ENCODE measurements around the gene ERV3-1. TPM values are rescaled to one million over a fixed set of nuclear protein-coding genes. Genes with fewer than 3 reads are reported as not detected.
"Not testable (repeated sequence)": the region's sequence is repeated elsewhere in the genome, so short reads cannot be mapped to it uniquely, and the experiment has no call there.

Gene ERV3-1, protein sequence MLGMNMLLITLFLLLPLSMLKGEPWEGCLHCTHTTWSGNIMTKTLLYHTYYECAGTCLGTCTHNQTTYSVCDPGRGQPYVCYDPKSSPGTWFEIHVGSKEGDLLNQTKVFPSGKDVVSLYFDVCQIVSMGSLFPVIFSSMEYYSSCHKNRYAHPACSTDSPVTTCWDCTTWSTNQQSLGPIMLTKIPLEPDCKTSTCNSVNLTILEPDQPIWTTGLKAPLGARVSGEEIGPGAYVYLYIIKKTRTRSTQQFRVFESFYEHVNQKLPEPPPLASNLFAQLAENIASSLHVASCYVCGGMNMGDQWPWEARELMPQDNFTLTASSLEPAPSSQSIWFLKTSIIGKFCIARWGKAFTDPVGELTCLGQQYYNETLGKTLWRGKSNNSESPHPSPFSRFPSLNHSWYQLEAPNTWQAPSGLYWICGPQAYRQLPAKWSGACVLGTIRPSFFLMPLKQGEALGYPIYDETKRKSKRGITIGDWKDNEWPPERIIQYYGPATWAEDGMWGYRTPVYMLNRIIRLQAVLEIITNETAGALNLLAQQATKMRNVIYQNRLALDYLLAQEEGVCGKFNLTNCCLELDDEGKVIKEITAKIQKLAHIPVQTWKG
- 1 to 10 TPM; 5.6 to 7.4 TPM for total RNA-seq
- long read RNA-seq, partial matches to known transcripts, result 0 of 1 reads
- long read RNA-seq, other reads (novel, unspliced or antisense), result 0 of 1 reads

GRCh38 chr7:65006094-65006992 is at the start of gene ERV3-1:
Gene ERV3-1, minus strand, starts transcription at chr7:65006687. Its CDS starts 13,661 bp downstream, at chr7:64993026.
- ATAC-seq (peak; percentile 100), DNase-seq (peak; percentile 94 to 98)
- intact Hi-C loops (cut with DNase I, micrococcal nuclease), result no loop called here

DNA sequence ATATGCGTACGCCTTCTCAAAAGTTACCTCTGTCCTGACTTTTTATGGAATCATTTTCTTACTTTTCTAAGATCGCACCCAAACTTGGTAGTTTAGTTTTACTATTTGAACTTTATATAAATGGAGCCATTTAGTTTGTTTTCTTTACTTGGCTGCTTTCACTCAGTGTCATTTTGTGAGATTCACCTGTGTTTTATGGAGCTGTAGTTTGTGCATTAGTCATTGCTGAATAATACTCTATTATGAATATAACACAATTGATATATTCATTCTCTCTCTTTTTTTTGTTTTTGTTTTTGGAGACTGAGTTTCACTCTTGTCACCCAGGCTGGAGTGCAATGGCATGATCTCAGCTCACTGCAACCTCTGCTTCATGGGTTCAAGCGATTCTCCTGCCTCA is 49.3 kb upstream of the ERV3-1 start:
- DNase-seq; intact Hi-C loops (cut with DNase I, micrococcal nuclease); ATAC-seq: not testable (repeated sequence)

DNA sequence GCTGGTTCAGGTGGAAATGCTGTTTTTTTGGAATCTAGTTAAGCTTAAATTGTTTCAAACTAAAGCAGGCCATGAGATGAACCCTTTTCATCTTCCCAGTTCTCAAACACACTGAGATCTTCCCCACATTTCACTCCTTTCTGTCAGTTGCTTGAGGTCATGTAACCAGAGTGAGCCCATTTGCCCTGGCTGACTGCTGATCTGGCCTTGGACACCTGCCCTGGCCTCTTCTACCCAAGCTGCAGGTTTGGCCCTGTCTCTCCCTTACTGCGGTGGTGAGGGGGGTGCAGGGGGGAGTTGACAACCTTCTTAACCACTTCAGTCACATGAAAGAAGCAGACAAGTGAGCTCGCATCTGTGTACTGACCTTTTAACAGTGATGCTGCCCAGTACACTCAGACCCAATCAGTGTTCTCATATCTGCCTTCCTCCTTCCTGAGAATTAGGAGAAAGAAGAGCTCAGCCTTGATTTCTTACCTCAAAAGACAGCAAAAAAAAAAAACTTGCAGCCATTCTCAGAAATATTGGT is 48.0 kb upstream of the ERV3-1 start:
- DNase-seq; intact Hi-C loops (cut with DNase I, micrococcal nuclease); ATAC-seq: not testable (repeated sequence)

DNA sequence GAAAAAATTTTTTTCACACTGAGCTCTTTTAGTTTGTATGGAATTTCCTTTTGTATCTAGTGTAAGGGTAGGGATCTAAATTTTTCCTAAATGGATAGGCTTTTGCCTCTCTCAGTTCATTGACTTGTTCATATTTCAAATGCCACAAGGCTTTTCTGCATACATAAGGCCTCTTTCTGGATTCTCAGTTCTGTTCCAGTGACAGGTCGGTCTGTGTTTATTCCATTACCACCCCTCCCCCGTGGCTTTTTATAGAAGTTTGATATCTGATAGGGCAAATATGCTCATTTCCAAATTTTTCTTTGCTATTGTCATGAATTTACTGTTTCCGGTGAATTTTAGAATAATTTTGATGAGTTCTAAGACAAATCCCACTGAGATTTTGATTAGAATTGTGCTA is 45.2 kb upstream of the ERV3-1 start:
- intact Hi-C loops (cut with DNase I, micrococcal nuclease); DNase-seq; ATAC-seq: not testable (repeated sequence)

- DNase-seq; ATAC-seq; intact Hi-C loops (cut with DNase I, micrococcal nuclease): not testable (repeated sequence)
Observed at GRCh38 chr7:65051139-65051538, 44.7 kb upstream of the ERV3-1 start.

DNA sequence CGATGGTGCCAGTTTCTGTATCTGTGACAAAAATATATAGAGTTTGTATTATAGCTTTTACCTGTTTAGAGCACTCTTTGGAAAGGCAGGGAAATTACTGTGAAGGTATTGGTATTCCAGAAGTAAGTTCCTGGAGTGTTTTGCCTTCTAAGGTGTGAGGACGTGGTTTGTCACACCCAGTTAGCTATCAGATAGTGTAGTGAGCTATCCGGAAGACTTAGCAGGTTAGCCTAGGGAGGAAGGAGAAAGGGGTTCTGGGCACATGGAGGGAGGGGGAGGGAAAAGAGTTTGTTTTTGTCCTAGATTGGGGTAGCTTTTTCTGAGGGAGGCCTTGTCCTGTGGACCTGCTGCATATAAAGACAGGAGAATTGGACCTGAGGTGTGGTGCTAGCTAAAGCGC is 39.8 kb upstream of the ERV3-1 start:
- intact Hi-C loops (cut with DNase I, micrococcal nuclease); DNase-seq: not testable (repeated sequence)
- ATAC-seq, result peak; percentile 65

DNA sequence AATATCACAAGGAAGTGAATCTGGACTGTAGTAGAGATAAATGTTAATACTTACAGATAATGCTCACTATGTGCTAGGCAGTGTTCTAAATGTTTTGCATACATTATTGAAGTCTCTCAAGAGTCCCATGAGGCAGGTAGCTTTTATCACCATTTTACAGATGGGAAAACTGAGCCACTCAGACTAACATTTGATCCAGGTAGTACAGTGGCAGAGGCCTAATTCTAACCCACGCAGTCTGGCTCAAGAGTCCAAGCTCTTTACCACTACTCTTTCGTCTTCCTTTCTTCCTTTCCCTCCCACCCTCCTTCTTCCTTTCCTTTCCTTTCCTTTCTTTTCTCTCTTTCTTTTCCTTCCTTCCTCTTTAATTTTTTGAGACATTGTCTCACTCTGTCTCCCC is 39.1 kb upstream of the ERV3-1 start:
- DNase-seq; intact Hi-C loops (cut with DNase I, micrococcal nuclease); ATAC-seq: not testable (repeated sequence)

- intact Hi-C loops (cut with DNase I, micrococcal nuclease), result not testable (repeated sequence)
- ATAC-seq, result peak; percentile 46
Observed at GRCh38 chr7:65038767-65039166, 32.3 kb upstream of the ERV3-1 start.

DNA sequence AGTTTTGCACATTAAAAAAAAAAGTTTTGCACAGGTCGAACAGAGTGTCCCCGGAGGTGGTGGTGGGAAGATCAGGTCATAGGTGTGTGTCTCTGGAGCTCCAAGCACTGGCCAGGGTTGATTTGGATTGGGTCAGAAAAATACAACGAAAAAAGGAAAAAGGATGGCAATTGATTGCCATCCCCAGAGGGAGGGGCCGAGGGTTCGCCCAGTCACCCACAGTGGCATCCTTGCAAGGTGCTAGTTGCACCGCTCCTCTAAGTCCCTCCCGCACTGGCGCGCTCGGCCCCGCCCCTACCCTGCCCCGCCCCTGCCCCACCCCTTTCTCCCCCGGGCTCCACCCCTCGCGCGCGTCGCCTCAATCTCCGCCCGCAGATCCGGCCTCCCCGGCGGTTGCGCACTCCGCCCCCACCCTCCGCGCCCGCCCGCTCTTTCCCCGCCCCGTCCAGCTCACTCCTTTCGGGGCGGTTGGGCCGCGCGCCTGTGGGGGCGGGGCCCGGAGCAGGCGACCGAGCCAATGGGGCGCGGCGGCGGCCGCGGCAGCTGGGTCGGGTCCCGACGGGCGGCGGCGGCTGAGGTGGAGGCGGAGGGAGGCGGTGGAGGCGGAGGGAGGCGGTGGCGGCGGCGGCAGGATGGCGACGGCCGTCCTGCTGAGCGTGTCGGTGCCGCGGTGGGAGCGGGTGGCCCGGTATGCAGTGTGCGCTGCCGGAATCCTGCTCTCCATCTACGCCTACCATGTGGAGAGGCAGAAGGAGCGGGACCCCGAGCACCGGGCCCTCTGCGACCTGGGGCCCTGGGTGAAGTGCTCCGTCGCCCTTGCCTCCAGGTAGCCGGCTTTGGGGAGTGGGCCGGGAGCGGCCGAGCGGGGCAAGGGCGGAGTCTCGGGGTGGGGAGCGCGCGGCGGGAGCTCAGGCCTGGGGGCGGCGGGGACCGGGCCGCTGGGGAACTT is 31.5 kb upstream of the ERV3-1 start:
- ATAC-seq (peak; percentile 92), DNase-seq (peak; percentile 92 to 93)
- intact Hi-C loops (cut with DNase I, micrococcal nuclease), result no loop called here

More at GRCh38 chr7:65038767-65039166, 32.3 kb upstream of the ERV3-1 start:
- DNase-seq, result peak; percentile 36 to 60

DNA sequence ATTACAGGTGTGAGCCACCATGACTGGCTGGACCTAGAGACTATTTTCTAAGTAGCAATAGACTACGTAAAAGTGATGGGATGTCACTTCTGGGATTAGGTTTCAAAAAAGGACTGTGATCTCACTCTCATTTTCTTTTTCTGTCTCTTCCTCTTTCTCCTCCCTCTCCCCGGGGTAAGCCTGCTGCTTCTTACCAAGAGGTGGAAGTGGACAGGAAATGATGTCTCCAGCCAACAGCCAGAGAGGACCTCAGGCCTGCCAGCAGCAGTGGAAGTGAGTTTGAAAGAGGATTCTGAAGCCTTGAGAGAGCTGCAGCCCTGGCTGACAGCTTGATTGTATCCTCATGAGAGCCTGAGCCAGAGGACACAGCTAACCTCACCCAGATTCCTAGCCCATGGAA is 30.0 kb upstream of the ERV3-1 start:
- ATAC-seq; intact Hi-C loops (cut with DNase I, micrococcal nuclease): not testable (repeated sequence)
- peak in 1 of 2 donors; percentile 38 for DNase-seq

DNA sequence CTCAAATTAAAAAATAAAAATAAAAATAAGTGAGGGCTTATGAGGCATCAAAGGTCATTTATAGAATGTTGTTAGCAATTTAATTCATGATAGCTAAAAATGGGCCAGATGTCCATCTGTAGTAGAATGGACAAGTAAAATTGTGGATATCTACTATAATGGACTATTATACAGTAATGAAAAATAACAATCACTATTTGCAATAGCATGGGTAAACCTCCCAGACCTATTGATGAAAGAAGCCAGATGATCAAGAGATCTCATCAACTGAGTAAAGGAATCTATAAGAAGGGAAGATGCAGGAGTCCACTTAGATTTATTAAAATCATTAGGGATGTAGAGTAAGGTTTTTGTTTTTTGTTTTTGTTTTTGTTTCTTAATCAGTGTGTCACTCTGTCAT is 29.0 kb upstream of the ERV3-1 start:
- ATAC-seq; intact Hi-C loops (cut with DNase I, micrococcal nuclease); DNase-seq: not testable (repeated sequence)

DNA sequence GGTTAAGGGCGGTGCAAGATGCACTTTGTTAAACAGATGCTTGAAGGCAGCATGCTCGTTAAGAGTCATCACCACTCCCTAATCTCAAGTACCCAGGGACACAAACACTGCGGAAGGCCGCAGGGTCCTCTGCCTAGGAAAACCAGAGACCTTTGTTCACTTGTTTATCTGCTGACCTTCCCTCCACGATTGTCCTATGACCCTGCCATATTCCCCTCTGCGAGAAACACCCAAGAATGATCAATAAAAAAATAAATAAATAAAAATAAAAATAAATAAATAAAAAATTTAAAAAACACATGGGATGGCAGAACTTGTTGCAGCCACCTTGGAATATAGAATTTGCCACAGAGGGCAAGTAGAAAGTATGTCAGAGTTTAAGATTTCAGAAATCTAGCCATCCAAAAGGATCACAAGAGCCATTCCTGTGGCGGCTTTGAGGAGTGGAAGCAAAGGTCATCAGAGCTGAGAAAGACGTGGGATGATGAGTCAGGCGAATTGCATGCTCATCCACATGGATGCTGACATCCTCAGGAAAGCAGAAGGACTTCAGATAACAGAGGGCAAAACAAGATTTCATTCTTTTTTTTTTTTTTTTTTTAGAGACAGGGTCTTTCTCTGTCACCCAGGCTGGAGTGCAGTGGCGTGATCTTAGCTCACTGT is 27.8 kb upstream of the ERV3-1 start:
- ATAC-seq; intact Hi-C loops (cut with DNase I, micrococcal nuclease); DNase-seq: not testable (repeated sequence)

DNA sequence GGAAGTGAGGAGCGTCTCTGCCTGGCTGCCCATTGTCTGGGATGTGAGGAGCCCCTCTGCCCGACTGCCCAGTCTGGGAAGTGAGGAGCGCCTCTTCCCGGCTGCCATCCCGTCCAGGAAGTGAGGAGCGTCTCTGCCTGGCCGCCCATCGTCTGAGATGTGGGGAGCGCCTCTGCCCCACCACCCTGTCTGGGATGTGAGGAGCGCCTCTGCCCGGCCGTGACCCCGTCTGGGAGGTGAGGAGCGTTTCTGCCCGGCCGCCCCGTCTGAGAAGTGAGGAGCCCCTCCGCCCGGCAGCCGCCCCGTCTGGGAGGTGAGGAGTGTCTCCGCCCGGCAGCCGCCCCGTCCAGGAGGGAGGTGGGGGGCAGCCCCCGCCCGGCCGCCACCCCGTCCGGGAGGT is 26.9 kb upstream of the ERV3-1 start:
- not testable (repeated sequence) for DNase-seq, ATAC-seq

DNA sequence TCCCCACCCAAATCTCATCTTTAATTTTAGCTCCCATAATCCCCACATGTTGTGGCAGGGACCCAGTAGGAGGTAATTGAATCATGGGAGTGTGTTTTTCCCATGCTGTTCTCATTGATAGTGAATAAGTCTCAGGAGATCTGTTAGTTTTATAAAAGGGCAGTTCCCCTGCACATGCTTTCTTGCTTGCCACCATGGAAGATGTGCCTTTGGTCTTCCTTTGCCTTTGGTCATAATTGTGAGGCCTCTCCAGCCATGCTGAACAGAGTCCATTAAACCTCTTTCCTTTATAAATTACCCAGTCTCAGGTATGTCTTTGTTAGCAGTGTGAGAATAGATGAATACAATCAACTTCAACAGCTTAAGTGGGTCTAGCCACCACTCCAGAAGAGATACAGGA is 18.5 kb upstream of the ERV3-1 start:
- ATAC-seq; DNase-seq; intact Hi-C loops (cut with DNase I, micrococcal nuclease): not testable (repeated sequence)

More for the DNA sequence above, 26.9 kb upstream of the ERV3-1 start:
- intact Hi-C loops (cut with DNase I, micrococcal nuclease), result not testable (repeated sequence)

DNA sequence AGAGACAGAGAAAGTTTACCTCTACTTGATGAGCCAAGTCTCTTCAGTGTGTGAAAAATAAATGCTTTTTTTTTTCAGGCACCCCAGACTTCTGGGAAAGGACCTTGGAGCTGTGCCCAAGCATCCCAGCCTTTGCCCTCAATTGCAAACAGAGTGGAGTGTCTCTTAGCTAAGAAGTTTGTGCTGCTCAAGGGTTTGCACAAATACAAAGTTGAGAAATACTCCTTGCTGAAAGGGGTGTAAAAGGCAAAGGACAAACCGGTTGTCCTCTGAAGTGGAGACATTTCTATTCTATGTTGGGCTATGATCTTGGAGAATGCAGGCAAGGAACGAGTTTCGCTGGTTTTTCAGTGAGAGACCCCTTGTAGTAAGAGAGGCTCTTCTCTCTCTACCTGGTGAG is 14.5 kb upstream of the ERV3-1 start:
- ATAC-seq; intact Hi-C loops (cut with DNase I, micrococcal nuclease); DNase-seq: not testable (repeated sequence)

DNA sequence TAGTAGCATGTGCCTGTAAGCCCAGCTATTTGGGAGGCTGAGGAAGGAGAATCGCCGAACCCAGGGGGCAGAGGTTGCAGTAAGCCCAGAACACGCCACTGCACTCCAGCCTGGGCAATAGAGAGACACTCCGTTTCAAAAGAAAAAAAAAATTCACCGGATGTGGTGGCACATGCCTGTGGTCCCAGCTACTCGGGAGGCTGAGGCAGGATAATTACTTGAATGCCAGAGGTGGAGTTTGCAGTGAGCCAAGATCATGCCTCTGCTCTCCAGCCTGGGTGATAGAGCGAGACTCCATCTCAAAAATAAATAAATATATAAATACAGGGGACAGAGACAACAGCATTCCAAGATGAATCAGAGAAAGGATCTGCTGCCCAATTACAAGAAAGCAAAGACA is 3.4 kb upstream of the ERV3-1 start:
- intact Hi-C loops (cut with DNase I, micrococcal nuclease); DNase-seq; ATAC-seq: not testable (repeated sequence)

DNA sequence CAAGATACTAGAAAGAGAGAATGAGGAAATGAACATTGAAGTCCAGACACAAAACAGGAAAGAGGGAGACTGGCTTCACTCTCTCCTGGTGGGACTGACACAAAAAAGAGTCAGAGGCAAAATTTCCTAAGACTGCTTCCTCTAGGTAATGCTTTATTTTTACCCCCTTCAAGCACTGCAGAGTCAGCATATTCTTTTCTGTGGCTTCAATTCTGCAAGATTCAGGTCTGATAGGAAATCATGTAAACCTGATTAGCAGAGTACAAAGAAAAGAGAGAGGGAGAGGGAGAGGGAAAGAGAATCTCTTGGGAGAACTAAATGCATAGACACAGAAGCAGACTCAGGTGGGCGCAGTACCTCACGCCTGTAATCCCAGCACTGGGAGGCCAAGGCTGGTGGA is 2.9 kb upstream of the ERV3-1 start:
- DNase-seq; intact Hi-C loops (cut with DNase I, micrococcal nuclease); ATAC-seq: not testable (repeated sequence)
